ENCODE measurements around the gene PALM. TPM values are rescaled to one million over a fixed set of nuclear protein-coding genes. Genes with fewer than 3 reads are reported as not detected.

PALM gene
- total and polyA plus RNA-seq, 9 of the 15 experiments (the other 6 are each of a cell fraction or from before 2014, with no cell fraction given): 0.04 to 6.6 (median 1.7) TPM

- ATAC-seq (peak; percentile 50), FAIRE-seq (no peak), DNase-seq (ENCODE audit: extremely low read depth in 1 of 4, low spot score in 3 of 4) (peak; percentile 38 to 49 (median 46))
- H3K79me2 ChIP-seq (ENCODE audit: control insufficient read depth, insufficient read depth, low read length): no peaks in the 10 kb centered on the region
- H3K27ac ChIP-seq (ENCODE audit: extremely low read depth, low read depth, low read length): no peak overlapping the region
- H3K4me3 ChIP-seq: no peak overlapping the region
- H2AFZ ChIP-seq (ENCODE audit: low read depth, low read length): no peak overlapping the region
- H3K4me2 ChIP-seq (ENCODE audit: insufficient read depth, low read length): no peak overlapping the region
- no peaks in the 10 kb centered on the region for H4K20me1 ChIP-seq (replicated peaks; ENCODE audit: control insufficient read depth, insufficient read depth, low read length)
- in situ Hi-C loops (cut with MboI) (no loop called here), intact Hi-C loops (cut with micrococcal nuclease) (no loop called here)
- no peaks in the 10 kb centered on the region for H3K36me3 ChIP-seq (ENCODE audit: control insufficient read depth, insufficient read depth, low read length)
- 9% methylated on average over 19 of the region's 54 CpGs for WGBS (ENCODE audit: insufficient coverage, low coverage, missing lambda C conversion rate)
- no peaks in the 10 kb centered on the region for H3K9me1 ChIP-seq (ENCODE audit: control insufficient read depth, insufficient read depth, low read length)
- BruUV-seq (replicated peaks): no TSS peak
- ChIA-PET POLR2A (interaction anchor here (0.6 to 1.4 kb wide), 2 partner anchors 9 to 227 kb away, joined by 3 to 5 read pairs; no protein-coding TSS in a partner anchor), CTCF (ENCODE audit: low intra/inter-chr PET ratio) (interaction anchor here (0.7 kb wide), 1 partner anchor 10 kb away, joined by 3 read pairs; no protein-coding TSS in a partner anchor)
- peaks cover 0 to 46% of the 10 kb centered on the region in 2 experiments; a peak in 2 of 5 replicates for H3K4me1 ChIP-seq (replicated peaks in 1 of 2; ENCODE audit: control insufficient read depth in 2 of 2, insufficient read depth in 2 of 2, low read length in 2 of 2)
- H3K27me3 ChIP-seq (ENCODE audit: control insufficient read depth in 2 of 2, insufficient read depth in 2 of 2, low read length in 2 of 2): no peaks in the 10 kb centered on the region
- no peak overlapping the region for H3K9ac ChIP-seq (ENCODE audit: insufficient read depth in 1 of 2, low read depth in 2 of 2, low read length in 2 of 2)
- no peaks in the 10 kb centered on the region; the same call in 1 of the 2 replicates for H3K9me3 ChIP-seq (replicated peaks; ENCODE audit: control insufficient read depth, insufficient read depth, low read depth, low read length)
- TF ChIP-seq DNMT1 (IDR thresholded peaks at IDR 0.05) (no peak), ZBTB2 (IDR thresholded peaks at IDR 0.05) (no peak), U2AF2 (optimal IDR thresholded peaks at IDR 0.05; ENCODE audit: low read depth, low read length) (no peak), ZNF780A (CRISPR knock-in tag; IDR thresholded peaks at IDR 0.05) (no peak), HBP1 (CRISPR knock-in tag; IDR thresholded peaks at IDR 0.05) (no peak), KDM4B (IDR thresholded peaks at IDR 0.05; ENCODE audit: borderline replicate concordance in 2 of 2, low read depth in 1 of 2) (no peak), ZNF3 (CRISPR knock-in tag; IDR thresholded peaks at IDR 0.05) (no peak), RREB1 (CRISPR knock-in tag; IDR thresholded peaks at IDR 0.05) (no peak), FOXO4 (CRISPR knock-in tag; IDR thresholded peaks at IDR 0.05) (no peak), PURB (CRISPR knock-in tag; IDR thresholded peaks at IDR 0.05; ENCODE audit: low read depth) (no peak), EP400 (IDR thresholded peaks at IDR 0.05) (no peak), NCOA2 (IDR thresholded peaks at IDR 0.05; ENCODE audit: partially characterized antibody in 2 of 2) (no peak)
Measured at GRCh38 chr19:718991-719512, 10.3 kb downstream of the PALM start.

Measured in K562 (cell line).